ENCODE results near the gene BAIAP2L1.
"Not testable (repeated sequence)": the region's sequence is repeated elsewhere in the genome, so short reads cannot be mapped to it uniquely, and the experiment has no call there.

Gene BAIAP2L1

GRCh38 chr7:98398567-98399372 is 2.1 kb downstream of the BAIAP2L1 start:
- no peak for DNase-seq

DNA sequence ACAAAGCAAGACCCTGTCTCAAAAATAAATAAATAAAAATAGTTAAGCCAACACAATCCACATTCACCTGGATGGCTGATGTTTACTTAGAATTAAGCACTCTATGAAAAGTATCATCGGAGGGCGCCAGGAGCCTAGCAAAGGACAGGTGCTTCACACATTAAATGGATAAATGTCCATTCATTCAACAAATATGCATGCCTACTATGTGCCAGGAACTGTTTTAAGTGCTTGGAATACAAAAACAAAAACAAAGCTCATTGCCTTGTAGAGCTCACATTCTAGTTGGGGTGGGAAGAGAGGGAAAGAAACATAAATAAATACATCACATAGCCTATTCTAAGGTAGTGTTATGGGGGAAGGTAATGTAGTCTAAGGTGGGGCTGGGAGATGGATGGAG is 4.1 kb downstream of the BAIAP2L1 start:
- DNase-seq = no peak

GRCh38 chr7:98395951-98396350 is 4.9 kb downstream of the BAIAP2L1 start:
- no peak for DNase-seq

- no peak for DNase-seq
Observed at GRCh38 chr7:98395481-98395880, 5.4 kb downstream of the BAIAP2L1 start.

GRCh38 chr7:98394377-98394836 is 6.5 kb downstream of the BAIAP2L1 start:
- no peak for DNase-seq

GRCh38 chr7:98387544-98388226 is 13.2 kb downstream of the BAIAP2L1 start:
- DNase-seq = no peak

DNA sequence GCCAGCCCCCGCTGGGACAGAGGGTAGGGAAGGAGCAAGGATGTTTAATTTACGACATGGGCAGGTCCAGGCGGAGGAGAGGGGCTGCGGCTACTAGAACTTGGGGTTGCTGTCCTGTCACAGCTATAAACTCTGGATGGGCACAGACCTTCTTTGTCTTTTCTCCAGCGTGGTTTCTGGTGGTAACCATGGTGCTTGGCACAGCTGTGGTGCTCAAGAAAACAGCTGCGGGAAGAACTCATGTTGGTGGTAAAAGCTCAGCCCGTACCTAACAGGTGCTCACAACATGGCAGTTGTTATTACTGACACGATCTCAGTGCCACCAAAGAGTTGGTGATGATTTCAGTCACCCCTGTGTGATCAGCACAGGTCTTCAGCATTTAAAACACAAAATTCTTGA is 13.8 kb downstream of the BAIAP2L1 start:
- DNase-seq = no peak

DNA sequence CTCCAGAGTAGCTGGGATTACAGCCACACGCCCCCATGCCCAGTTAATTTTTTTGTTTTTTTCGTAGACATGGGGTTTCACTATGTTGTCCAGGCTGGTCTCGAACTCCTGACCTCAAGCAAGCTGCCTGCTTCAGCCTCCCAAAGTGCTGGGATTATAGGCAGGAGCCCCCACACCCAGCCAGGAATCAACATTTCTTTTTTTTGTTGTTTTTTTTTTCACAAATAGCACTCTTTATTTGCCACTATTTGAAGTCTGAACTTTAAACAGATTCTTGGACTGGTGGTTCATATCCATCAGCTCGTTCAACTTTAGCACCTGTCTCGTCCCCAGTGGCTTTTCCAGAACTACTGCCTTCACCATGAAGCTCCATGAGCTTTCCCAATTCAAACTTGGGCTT is 15.4 kb downstream of the BAIAP2L1 start:
- DNase-seq = not testable (repeated sequence)

- DNase-seq = no peak
Observed at GRCh38 chr7:98378210-98378819, 22.6 kb downstream of the BAIAP2L1 start.

- no peak for DNase-seq
Observed at GRCh38 chr7:98376711-98377110, 24.2 kb downstream of the BAIAP2L1 start.

DNA sequence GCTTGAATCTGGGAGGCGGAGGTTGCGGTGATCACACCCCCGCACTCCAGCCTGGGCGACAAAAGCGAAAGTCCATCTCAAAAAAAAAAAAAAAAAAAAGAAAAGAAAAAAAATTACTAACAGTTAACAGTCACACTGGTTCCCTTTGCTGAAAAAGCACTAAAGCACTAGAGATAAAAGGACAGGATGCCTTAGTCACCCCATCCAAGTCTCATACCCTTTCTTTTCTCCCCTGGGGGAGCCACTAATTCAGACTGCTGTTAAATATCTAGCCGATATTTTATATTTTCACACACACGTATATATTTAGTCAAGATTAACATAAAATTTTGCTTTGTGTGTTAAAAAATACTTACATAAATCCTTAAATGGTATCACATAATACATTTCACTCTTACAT is 25.2 kb downstream of the BAIAP2L1 start:
- DNase-seq = no peak

DNA sequence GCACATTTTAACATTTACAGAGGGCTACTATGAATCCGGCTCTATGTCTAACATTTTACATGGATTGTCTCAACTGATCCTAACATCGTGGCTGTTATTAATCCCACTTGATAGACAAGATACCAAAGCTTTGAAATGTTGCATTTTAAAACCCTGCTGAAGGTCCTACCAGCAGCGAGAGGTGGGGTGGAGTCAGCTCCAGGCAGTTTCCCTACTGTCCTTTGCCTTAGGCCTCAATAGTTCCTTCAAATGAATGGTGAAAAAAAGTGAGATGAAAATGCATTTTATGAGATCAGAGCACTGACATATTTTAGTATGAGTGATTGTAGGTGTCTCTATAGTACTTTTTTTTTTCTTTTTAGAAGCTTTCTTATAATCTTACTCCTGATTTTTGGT is 26.6 kb downstream of the BAIAP2L1 start:
- DNase-seq = no peak

- no peak for DNase-seq
Observed at GRCh38 chr7:98372993-98373392, 27.9 kb downstream of the BAIAP2L1 start.

DNA sequence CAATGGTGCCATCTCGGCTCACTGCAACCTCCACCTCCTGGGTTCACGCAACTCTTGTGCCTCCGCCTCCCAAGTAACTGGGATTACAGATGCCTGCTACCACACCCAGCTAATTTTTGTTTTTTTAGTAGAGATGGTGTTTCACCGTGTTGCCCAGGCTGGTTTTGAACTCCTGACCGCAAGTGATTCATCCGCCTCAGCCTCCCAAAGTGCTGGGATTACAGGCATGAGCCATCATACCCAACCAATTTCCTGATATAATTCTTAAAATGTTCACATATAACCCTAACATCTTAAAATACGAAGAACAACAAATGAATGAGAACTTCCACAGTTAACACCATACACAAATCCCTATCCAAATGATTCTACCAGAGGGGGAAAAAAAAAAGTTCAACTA is 31.2 kb downstream of the BAIAP2L1 start:
- DNase-seq = no peak

- no peak for DNase-seq
Observed at GRCh38 chr7:98368716-98369115, 32.2 kb downstream of the BAIAP2L1 start.

GRCh38 chr7:98366562-98366938 is 34.3 kb downstream of the BAIAP2L1 start:
- DNase-seq = no peak

- DNase-seq = no peak
Observed at GRCh38 chr7:98365863-98366561, 34.9 kb downstream of the BAIAP2L1 start.

GRCh38 chr7:98364220-98364619 is 36.7 kb downstream of the BAIAP2L1 start:
- DNase-seq = no peak

DNA sequence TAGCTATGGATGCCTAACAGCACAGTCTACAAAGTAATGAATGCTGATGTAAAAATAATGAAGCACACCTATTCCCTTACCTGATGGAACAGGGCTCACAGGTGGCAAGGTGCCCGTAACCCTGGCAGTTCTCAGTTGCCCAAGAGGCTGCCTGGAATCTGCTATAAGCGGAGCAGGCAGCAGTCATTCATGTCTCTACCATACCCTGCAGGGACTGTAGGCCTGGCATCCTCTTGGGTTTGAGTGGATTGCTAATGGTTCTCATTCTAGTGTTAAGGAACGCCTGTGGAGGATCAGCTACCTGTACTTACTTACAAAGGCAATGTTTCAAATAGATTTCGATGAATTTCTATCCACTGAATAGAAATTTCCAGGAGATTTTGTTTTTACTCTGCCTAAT is 38.4 kb downstream of the BAIAP2L1 start:
- no peak for DNase-seq

GRCh38 chr7:98360221-98361130 is 40.4 kb downstream of the BAIAP2L1 start:
- DNase-seq = peak; percentile 49

- DNase-seq = no peak
Observed at GRCh38 chr7:98359395-98359794, 41.5 kb downstream of the BAIAP2L1 start.

DNA sequence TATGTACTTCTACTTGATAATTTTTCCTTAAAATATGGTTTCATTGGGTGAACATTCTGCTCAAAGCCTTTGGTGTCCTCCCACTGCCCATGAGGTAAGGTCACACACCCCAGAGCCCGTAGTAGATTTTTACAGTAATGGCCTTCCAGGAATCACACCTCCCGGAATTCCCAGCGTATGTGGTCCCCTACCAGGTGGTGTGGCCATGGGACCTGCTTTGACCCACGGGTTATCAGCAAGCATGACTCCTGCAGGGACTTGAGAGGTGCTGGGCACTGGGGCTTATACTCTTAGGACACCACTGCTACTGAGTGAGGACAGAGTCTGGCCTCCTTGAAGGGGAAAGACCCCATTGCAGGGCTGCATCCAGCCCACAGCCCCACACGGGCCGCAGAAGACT is 42.2 kb downstream of the BAIAP2L1 start:
- no peak for DNase-seq

All from hematopoietic multipotent progenitor cell treated with erythropoietin and hydrocortisone succinate and interleukin-3 and kit ligand, for 4 days (in vitro differentiated cells).